ENCODE measurements around the gene AKR1B1.

- TF ChIP-seq POLR2A (IDR thresholded peaks at IDR 0.05; ENCODE audit: low read length) (no peak), GATA1 (IDR thresholded peaks at IDR 0.05; ENCODE audit: low read depth, low read length) (no peak)
These were observed 26.3 kb upstream of the AKR1B1 start for GRCh38 chr7:134485203-134485602.

All from erythroblast (primary cell).